Ishikawa (cell line): ENCODE measurements around the gene TMEM38A.

Source experiments
- EGR1 ChIP-seq: IDR thresholded peaks from 2 replicates; pipeline ENCODE4 v1.6.1; 2012
- EP300 ChIP-seq: IDR thresholded peaks from 2 replicates; pipeline ENCODE4 v1.6.1; 2012; ENCODE audit warnings: borderline replicate concordance
- FOXM1 ChIP-seq: IDR thresholded peaks from 2 replicates; pipeline ENCODE4 v1.6.1; 2012; ENCODE audit warnings: low read depth, borderline replicate concordance
- NFIC ChIP-seq: IDR thresholded peaks from 2 replicates; pipeline ENCODE4 v1.6.1; 2012
- RAD21 ChIP-seq: IDR thresholded peaks from 2 replicates; pipeline ENCODE4 v1.6.1; 2012; ENCODE audit warnings: low read depth
- REST ChIP-seq: IDR thresholded peaks from 2 replicates; pipeline ENCODE4 v1.6.1; 2012; ENCODE audit warnings: low read depth, mild to moderate bottlenecking
- YY1 ChIP-seq: IDR thresholded peaks from 2 replicates; pipeline ENCODE4 v1.6.1; 2012; ENCODE audit warnings: low read depth

- TF ChIP-seq YY1 (peak; percentile 41; the same call in 1 of the 2 replicates), REST (no peak), FOXM1 (peak; percentile 23; the same call in 1 of the 2 replicates), RAD21 (no peak), EP300 (peak; percentile 36; the same call in 1 of the 2 replicates), EGR1 (no peak), NFIC (no peak)
Measured at GRCh38 chr19:16628183-16628983, 32.6 kb upstream of the TMEM38A start, which contains the start of gene MED26.
